ENCODE data around the gene PRDM16.

PRDM16 gene

GRCh38 chr1:3170561-3171453 is 101.8 kb downstream of the PRDM16 start:
- DNase-seq: no peak

GRCh38 chr1:3171761-3172160 is 102.8 kb downstream of the PRDM16 start:
- no peak for DNase-seq

GRCh38 chr1:3172431-3173380 is 103.7 kb downstream of the PRDM16 start:
- DNase-seq: no peak

GRCh38 chr1:3173381-3173980 is 104.5 kb downstream of the PRDM16 start:
- DNase-seq: no peak

GRCh38 chr1:3174487-3175247 is 105.7 kb downstream of the PRDM16 start:
- no peak for DNase-seq

- DNase-seq: no peak
These were observed 106.5 kb downstream of the PRDM16 start for GRCh38 chr1:3175486-3175885.

GRCh38 chr1:3176028-3176427 is 107.0 kb downstream of the PRDM16 start:
- DNase-seq: no peak

GRCh38 chr1:3176820-3177219 is 107.8 kb downstream of the PRDM16 start:
- DNase-seq: no peak

GRCh38 chr1:3178279-3178678 is 109.3 kb downstream of the PRDM16 start:
- DNase-seq: no peak

GRCh38 chr1:3179471-3179870 is 110.5 kb downstream of the PRDM16 start:
- DNase-seq: no peak

- no peak for DNase-seq
These were observed 111.9 kb downstream of the PRDM16 start for GRCh38 chr1:3180915-3181314.

GRCh38 chr1:3181956-3182355 is 113.0 kb downstream of the PRDM16 start:
- no peak for DNase-seq

GRCh38 chr1:3183411-3183810 is 114.4 kb downstream of the PRDM16 start:
- no peak for DNase-seq

- DNase-seq: no peak
These were observed 114.8 kb downstream of the PRDM16 start for GRCh38 chr1:3183813-3184212.

- DNase-seq: no peak
These were observed 115.7 kb downstream of the PRDM16 start for GRCh38 chr1:3184666-3185065.

- DNase-seq: no peak
These were observed 117.0 kb downstream of the PRDM16 start for GRCh38 chr1:3185896-3186525.

- peak; percentile 78 for DNase-seq
These were observed 117.5 kb downstream of the PRDM16 start for GRCh38 chr1:3186526-3186921.

- DNase-seq: no peak
These were observed 118.6 kb downstream of the PRDM16 start for GRCh38 chr1:3187415-3188149.

- no peak for DNase-seq
These were observed 119.4 kb downstream of the PRDM16 start for GRCh38 chr1:3188150-3188971.
